Measurements from ENCODE around the gene COX19. TPM values are rescaled to one million over a fixed set of nuclear protein-coding genes. Genes with fewer than 3 reads are reported as not detected.

Gene COX19
- total and polyA plus RNA-seq, 2 of the 13 experiments (the other 11 are each of a cell fraction or from before 2014, with no cell fraction given): 11.5 to 21.7 TPM

GRCh38 chr7:918441-919113 lies 56.8 kb downstream of the COX19 start:
- no peak overlapping the region for H3K4me3 ChIP-seq (replicated peaks in 1 of 3; ENCODE audit: insufficient read depth in 1 of 3, low read depth in 2 of 3, low read length in 3 of 3)
- no peak overlapping the region for H2AFZ ChIP-seq (ENCODE audit: low read length)
- in situ Hi-C loops (cut with HindIII; ENCODE audit: extremely low pct_ligation_motif_present, low pct_unique_long_range_greater_than_20kb) (no loop called here), intact Hi-C loops (cut with micrococcal nuclease; ENCODE audit: unreplicated experiment) (no loop called here)
- H3K9me3 ChIP-seq (ENCODE audit: low read length): no peaks in the 10 kb centered on the region
- no TSS peak for BruUV-seq (replicated peaks)
- DNase-seq (ENCODE audit: low spot score): no peak
- POLR2A ChIA-PET: no interaction called here
- TF ChIP-seq GTF2F1 (IDR thresholded peaks at IDR 0.05; ENCODE audit: low read length): no peak
- no peak for TF ChIP-seq BHLHE40 (IDR thresholded peaks at IDR 0.05; ENCODE audit: low read length)
- no peak for TF ChIP-seq ZNF7 (CRISPR knock-in tag; IDR thresholded peaks at IDR 0.05)
- no peak for TF ChIP-seq MTF2 (CRISPR knock-in tag; IDR thresholded peaks at IDR 0.05; ENCODE audit: borderline replicate concordance)
- TF ChIP-seq ZNF646 (CRISPR knock-in tag; IDR thresholded peaks at IDR 0.05): no peak
- TF ChIP-seq JUNB (CRISPR knock-in tag; IDR thresholded peaks at IDR 0.05; ENCODE audit: borderline replicate concordance): no peak
- TF ChIP-seq ZNF275 (CRISPR knock-in tag; IDR thresholded peaks at IDR 0.05; ENCODE audit: borderline replicate concordance): no peak
- no peak for TF ChIP-seq KDM5A (IDR thresholded peaks at IDR 0.05; ENCODE audit: borderline replicate concordance, low read length)
- TF ChIP-seq TEAD3 (CRISPR knock-in tag; optimal IDR thresholded peaks at IDR 0.05; ENCODE audit: borderline replicate concordance): no peak
- no peak for TF ChIP-seq TCF7L2 (IDR thresholded peaks at IDR 0.05; ENCODE audit: low read depth, low read length)
- no peak for ATAC-seq
- FAIRE-seq: no peak
- H3K4me2 ChIP-seq (ENCODE audit: low read depth, low read length): no peak overlapping the region
- H3K79me2 ChIP-seq (ENCODE audit: insufficient read depth, low read length): no peaks in the 10 kb centered on the region
- CTCF ChIA-PET (ENCODE audit: low intra/inter-chr PET ratio, low total read pairs): no interaction called here
- no peaks in the 10 kb centered on the region for H4K20me1 ChIP-seq (ENCODE audit: insufficient read depth, low read length)
- no peaks in the 10 kb centered on the region for H3K36me3 ChIP-seq (replicated peaks in 1 of 2; ENCODE audit: control insufficient read depth in 1 of 2, insufficient read depth in 2 of 2, low read length in 2 of 2)
- no peak overlapping the region for H3K9ac ChIP-seq (ENCODE audit: insufficient read depth, low read depth, low read length)
- WGBS (ENCODE audit: low lambda C conversion rate): 95% methylated on average over 16 of the region's 21 CpGs
- peaks cover 9% of the 10 kb centered on the region; the same call in 1 of the 2 replicates for H3K4me1 ChIP-seq (ENCODE audit: insufficient read depth, low read length)
- H3K27me3 ChIP-seq (ENCODE audit: control insufficient read depth in 1 of 2, insufficient read depth in 2 of 2, low read length in 2 of 2): no peaks in the 10 kb centered on the region
- H3K27ac ChIP-seq (ENCODE audit: extremely low read length, insufficient read depth, low read length): no peak overlapping the region
